Panc1 (cell line): ENCODE results near the gene ME2. TPM values are rescaled to one million over a fixed set of nuclear protein-coding genes. Genes with fewer than 3 reads are reported as not detected.

Experiments used
- ATAC-seq: fragments of 200-7000 bp; cut with Tn5 transposase; 2 replicates; pipeline ENCODE4 v1.9.1; 2020; ENCODE audit warnings: mild to moderate bottlenecking, moderate library complexity
- BruUV-seq: library from RNA; stranded (reverse); fragments of 400-500 nt; replicated peaks from 2 replicates; lab custom pipeline; 2021; lab: Mats Ljungman, UMichigan
- CTCF ChIA-PET: fragments of 300-600 bp; sonication (Branson Sonifier 250); formaldehyde crosslinking; loops from one replicate; lab custom pipeline; 2022; ENCODE audit warnings: antibody characterized with exemption; lab: Charles Lee
- POLR2A ChIA-PET: fragments of 300-600 bp; sonication (Branson Sonifier 250); formaldehyde crosslinking; loops from one replicate; lab custom pipeline; 2022; ENCODE audit warnings: antibody characterized with exemption; lab: Charles Lee
- DNase-seq: peaks from one replicate; pipeline ENCODE4 v3.0.0-alpha.2; 2010; ENCODE audit warnings: low read depth, low spot score
- H3K27ac ChIP-seq: 2 replicates; pipeline ENCODE4 v1.5.1; 2011; ENCODE audit warnings: mild to moderate bottlenecking, low read length, inconsistent platforms
- H3K27me3 ChIP-seq: fragments of 200-500 bp; sonication (Bioruptor generic); 2 replicates; pipeline ENCODE4 v1.6.0; 2014; ENCODE audit warnings: low read length, inconsistent platforms; ENCODE audit not compliant: control insufficient read depth, insufficient read depth
- H3K36me3 ChIP-seq: fragments of 200-500 bp; sonication (Bioruptor generic); 2 replicates; pipeline ENCODE4 v1.5.1; 2014; ENCODE audit warnings: inconsistent platforms, mild to moderate bottlenecking, low read length, moderate library complexity; ENCODE audit not compliant: control insufficient read depth, insufficient read depth
- H3K4me1 ChIP-seq: 2 replicates; pipeline ENCODE4 v1.5.1; 2011; ENCODE audit warnings: inconsistent platforms, mild to moderate bottlenecking, low read length, moderate library complexity; ENCODE audit not compliant: control insufficient read depth, insufficient read depth
- H3K4me3 ChIP-seq, 2 experiments: 2 replicates each; pipeline ENCODE4 v1.5.1; 2011 to 2012; ENCODE audit warnings: low read depth in 2 of 2, low read length in 2 of 2, mild to moderate bottlenecking in 2 of 2, inconsistent platforms in 1 of 2, moderate library complexity in 1 of 2
- H3K9me3 ChIP-seq: fragments of 200-500 bp; sonication (Bioruptor generic); 2 replicates; pipeline ENCODE4 v1.5.1; 2014; ENCODE audit warnings: low read depth, mild to moderate bottlenecking, inconsistent platforms, low read length, moderate library complexity; ENCODE audit not compliant: control insufficient read depth, insufficient read depth
- POLR2AphosphoS5 ChIP-seq: IDR thresholded peaks from 2 replicates; pipeline ENCODE4 v1.6.1; 2012; ENCODE audit warnings: mild to moderate bottlenecking, low read depth, low read length, moderate library complexity
- SIN3A ChIP-seq: IDR thresholded peaks from 2 replicates; pipeline ENCODE4 v1.6.1; 2012; ENCODE audit warnings: low read depth, mild to moderate bottlenecking, low read length, moderate library complexity, borderline replicate concordance; ENCODE audit not compliant: insufficient read depth
- TCF7L2 ChIP-seq: IDR thresholded peaks from 2 replicates; pipeline ENCODE4 v1.6.1; 2011; ENCODE audit warnings: mild to moderate bottlenecking, low read depth, low read length, inconsistent platforms
- in situ Hi-C: cut with HindIII; loops from 2 replicates; pipeline ENCODE4 v1.10.0; 2016; ENCODE audit warnings: low sequenced_read_pairs, low pct_unique_long_range_greater_than_20kb
- intact Hi-C: fragments of 100-400 bp; cut with micrococcal nuclease; formaldehyde crosslinking; loops from one replicate; pipeline ENCODE4 v1.10.0; 2022; ENCODE audit not compliant: unreplicated experiment
- total RNA-seq: library from RNA; stranded (reverse); gene quantifications from one replicate; pipeline ENCODE4 v1.2.1, GENCODE V29; 2021; ENCODE audit not compliant: unreplicated experiment
- TF ChIP-seq, protein P1 (sequence below), 2 experiments: IDR thresholded peaks; 2 replicates each; pipeline ENCODE4 v1.6.1; 2011 to 2012; ENCODE audit warnings: low read depth in 2 of 2, control low read depth in 1 of 2, low read length in 1 of 2, mild to moderate bottlenecking in 1 of 2, moderate library complexity in 1 of 2; ENCODE audit not compliant: insufficient read depth in 1 of 2
- TF ChIP-seq, protein P2 (sequence below): fragments of 450-650 bp; IDR thresholded peaks from 2 replicates; pipeline ENCODE4 v1.5.1; 2017; ENCODE audit warnings: mild to moderate bottlenecking

ME2 gene
- total RNA-seq, 1 experiment from 2014 or later, result 38.2 TPM

DNA sequence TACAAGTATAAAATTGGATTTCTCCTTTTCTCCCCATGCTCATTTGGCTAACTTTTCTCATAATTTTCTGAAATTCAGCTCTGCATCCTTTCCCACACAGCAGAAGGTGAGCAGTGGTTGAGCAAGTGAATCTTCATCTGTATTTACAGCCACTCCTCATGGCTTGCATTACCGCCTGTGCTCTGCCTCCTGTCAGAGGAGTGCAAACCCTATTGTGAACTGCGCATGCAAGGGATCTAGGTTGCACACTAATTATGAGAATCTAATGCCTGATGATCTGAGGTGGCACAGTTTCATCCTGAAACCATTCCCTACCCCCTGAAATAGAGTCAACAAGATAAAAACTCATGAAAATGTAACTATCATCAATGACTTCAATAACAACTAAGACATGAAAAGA, 20.0 kb downstream of the ME2 start:
- no peaks in the 10 kb centered on the region for H3K4me1 ChIP-seq
- TF ChIP-seq, protein P1, sequence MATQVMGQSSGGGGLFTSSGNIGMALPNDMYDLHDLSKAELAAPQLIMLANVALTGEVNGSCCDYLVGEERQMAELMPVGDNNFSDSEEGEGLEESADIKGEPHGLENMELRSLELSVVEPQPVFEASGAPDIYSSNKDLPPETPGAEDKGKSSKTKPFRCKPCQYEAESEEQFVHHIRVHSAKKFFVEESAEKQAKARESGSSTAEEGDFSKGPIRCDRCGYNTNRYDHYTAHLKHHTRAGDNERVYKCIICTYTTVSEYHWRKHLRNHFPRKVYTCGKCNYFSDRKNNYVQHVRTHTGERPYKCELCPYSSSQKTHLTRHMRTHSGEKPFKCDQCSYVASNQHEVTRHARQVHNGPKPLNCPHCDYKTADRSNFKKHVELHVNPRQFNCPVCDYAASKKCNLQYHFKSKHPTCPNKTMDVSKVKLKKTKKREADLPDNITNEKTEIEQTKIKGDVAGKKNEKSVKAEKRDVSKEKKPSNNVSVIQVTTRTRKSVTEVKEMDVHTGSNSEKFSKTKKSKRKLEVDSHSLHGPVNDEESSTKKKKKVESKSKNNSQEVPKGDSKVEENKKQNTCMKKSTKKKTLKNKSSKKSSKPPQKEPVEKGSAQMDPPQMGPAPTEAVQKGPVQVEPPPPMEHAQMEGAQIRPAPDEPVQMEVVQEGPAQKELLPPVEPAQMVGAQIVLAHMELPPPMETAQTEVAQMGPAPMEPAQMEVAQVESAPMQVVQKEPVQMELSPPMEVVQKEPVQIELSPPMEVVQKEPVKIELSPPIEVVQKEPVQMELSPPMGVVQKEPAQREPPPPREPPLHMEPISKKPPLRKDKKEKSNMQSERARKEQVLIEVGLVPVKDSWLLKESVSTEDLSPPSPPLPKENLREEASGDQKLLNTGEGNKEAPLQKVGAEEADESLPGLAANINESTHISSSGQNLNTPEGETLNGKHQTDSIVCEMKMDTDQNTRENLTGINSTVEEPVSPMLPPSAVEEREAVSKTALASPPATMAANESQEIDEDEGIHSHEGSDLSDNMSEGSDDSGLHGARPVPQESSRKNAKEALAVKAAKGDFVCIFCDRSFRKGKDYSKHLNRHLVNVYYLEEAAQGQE (IDR thresholded peaks at IDR 0.05; ENCODE audit: insufficient read depth in 1 of 2, low read depth in 2 of 2, low read length in 1 of 2), result no peak
- TF ChIP-seq, protein P2, sequence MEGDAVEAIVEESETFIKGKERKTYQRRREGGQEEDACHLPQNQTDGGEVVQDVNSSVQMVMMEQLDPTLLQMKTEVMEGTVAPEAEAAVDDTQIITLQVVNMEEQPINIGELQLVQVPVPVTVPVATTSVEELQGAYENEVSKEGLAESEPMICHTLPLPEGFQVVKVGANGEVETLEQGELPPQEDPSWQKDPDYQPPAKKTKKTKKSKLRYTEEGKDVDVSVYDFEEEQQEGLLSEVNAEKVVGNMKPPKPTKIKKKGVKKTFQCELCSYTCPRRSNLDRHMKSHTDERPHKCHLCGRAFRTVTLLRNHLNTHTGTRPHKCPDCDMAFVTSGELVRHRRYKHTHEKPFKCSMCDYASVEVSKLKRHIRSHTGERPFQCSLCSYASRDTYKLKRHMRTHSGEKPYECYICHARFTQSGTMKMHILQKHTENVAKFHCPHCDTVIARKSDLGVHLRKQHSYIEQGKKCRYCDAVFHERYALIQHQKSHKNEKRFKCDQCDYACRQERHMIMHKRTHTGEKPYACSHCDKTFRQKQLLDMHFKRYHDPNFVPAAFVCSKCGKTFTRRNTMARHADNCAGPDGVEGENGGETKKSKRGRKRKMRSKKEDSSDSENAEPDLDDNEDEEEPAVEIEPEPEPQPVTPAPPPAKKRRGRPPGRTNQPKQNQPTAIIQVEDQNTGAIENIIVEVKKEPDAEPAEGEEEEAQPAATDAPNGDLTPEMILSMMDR, result no peak
- TF ChIP-seq POLR2AphosphoS5, result no peak
- no peak for TF ChIP-seq TCF7L2
- no peak for TF ChIP-seq SIN3A
- DNase-seq (no peak), ATAC-seq (no peak)
- H3K36me3 ChIP-seq, result no peaks in the 10 kb centered on the region; the same call in 1 of the 2 replicates
- intact Hi-C loops, result no loop called here
- no peak overlapping the region for H3K4me3 ChIP-seq
- no peak overlapping the region for H3K27ac ChIP-seq
- H3K9me3 ChIP-seq, result no peaks in the 10 kb centered on the region
- in situ Hi-C loops, result no loop called here
- no TSS peak for BruUV-seq
- H3K27me3 ChIP-seq, result no peaks in the 10 kb centered on the region
- ChIA-PET CTCF (no interaction called here), POLR2A (no interaction called here)

DNA sequence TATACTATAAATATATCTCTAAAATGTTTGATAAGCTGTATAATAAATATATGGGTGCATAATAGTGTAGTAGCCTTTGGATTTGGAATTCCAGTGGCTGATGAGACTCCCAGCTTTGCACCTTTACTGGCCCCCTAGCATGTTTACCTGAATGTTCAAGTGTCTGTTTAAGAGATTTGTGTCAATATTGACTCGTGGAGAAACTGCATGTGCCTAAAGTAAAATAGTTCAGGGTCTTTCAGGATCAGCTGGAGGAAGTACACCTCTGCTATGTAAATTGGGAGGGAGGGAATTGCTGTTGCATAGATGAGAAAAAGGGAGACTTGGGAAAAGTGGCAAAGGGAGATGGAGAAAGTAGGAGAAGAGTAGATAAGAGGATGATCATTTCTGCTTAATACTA, 23.9 kb downstream of the ME2 start:
- ATAC-seq, result no peak
- in situ Hi-C loops (no loop called here), intact Hi-C loops (no loop called here)
- no peak overlapping the region for H3K27ac ChIP-seq
- ChIA-PET POLR2A (no interaction called here), CTCF (no interaction called here)
- no peaks in the 10 kb centered on the region for H3K9me3 ChIP-seq
- no peaks in the 10 kb centered on the region; the same call in 1 of the 2 replicates for H3K36me3 ChIP-seq
- no peak for DNase-seq
- H3K4me3 ChIP-seq, result no peak overlapping the region
- H3K27me3 ChIP-seq, result no peaks in the 10 kb centered on the region
- no TSS peak for BruUV-seq
- no peak for TF ChIP-seq SIN3A
- no peak for TF ChIP-seq POLR2AphosphoS5
- no peaks in the 10 kb centered on the region for H3K4me1 ChIP-seq

DNA sequence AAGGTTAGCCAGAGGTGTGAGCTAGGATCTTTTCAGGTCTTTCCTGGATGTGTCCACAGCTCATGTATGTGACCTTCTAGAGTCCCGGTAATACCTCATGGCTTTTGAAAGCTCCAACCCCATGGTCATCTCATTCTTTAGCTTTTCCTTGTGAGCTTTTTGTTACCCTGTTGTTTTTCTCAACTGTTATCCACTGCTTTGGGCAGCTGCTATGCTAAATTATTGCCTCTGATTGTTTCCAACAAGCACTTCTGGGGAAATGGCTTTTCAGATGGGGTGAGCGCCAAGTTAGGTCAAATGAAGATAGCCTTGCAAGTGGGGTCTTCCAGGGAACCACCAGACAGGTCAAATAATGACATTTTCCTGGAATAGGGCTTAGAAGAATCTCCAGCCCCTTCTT, 27.9 kb downstream of the ME2 start:
- Histone ChIP-seq H3K4me3 (no peak overlapping the region), H3K27me3 (no peaks in the 10 kb centered on the region), H3K9me3 (no peaks in the 10 kb centered on the region), H3K36me3 (no peaks in the 10 kb centered on the region; the same call in 1 of the 2 replicates), H3K27ac (no peak overlapping the region), H3K4me1 (no peaks in the 10 kb centered on the region)
- intact Hi-C loops (no loop called here), in situ Hi-C loops (no loop called here)
- DNase-seq, result no peak
- BruUV-seq, result no TSS peak
- no peak for ATAC-seq
- CTCF ChIA-PET, result no interaction called here
- POLR2A ChIA-PET, result no interaction called here
- TF ChIP-seq, protein P1 (IDR thresholded peaks at IDR 0.05; ENCODE audit: insufficient read depth in 1 of 2, low read depth in 2 of 2, low read length in 1 of 2), result no peak
- TF ChIP-seq, protein P2, result no peak
- TF ChIP-seq TCF7L2 (no peak), SIN3A (no peak), POLR2AphosphoS5 (no peak)
